Suprapubic skin (tissue), 4 donors: ENCODE measurements around the gene CLASP1. TPM values are rescaled to one million over a fixed set of nuclear protein-coding genes. Genes with fewer than 3 reads are reported as not detected.

ENCODE experiments used
- DNase-seq, 2 donors: peaks; one replicate each; pipeline ENCODE4 v3.0.0-alpha.2; 2019; ENCODE audit warnings: low spot score in 2 of 2
- H3K27ac ChIP-seq: fragments of 200-600 bp; sonication (generic); one replicate; pipeline ENCODE4 v1.5.1; 2019
- H3K27me3 ChIP-seq: fragments of 200-600 bp; sonication (generic); one replicate; pipeline ENCODE4 v1.5.1; 2019
- H3K36me3 ChIP-seq: fragments of 200-600 bp; sonication (generic); one replicate; pipeline ENCODE4 v1.5.1; 2019
- H3K4me1 ChIP-seq: fragments of 200-600 bp; sonication (generic); one replicate; pipeline ENCODE4 v1.5.1; 2019
- H3K4me3 ChIP-seq: fragments of 200-600 bp; sonication (generic); one replicate; pipeline ENCODE4 v1.5.1; 2019; ENCODE audit warnings: mild to moderate bottlenecking
- H3K9me3 ChIP-seq: fragments of 200-600 bp; sonication (generic); one replicate; pipeline ENCODE4 v1.5.1; 2019
- EP300 ChIP-seq: sonication (generic); formaldehyde crosslinking; IDR thresholded peaks from one replicate; pipeline ENCODE4 v1.6.1; 2017; ENCODE audit warnings: antibody characterized with exemption
- POLR2A ChIP-seq, 2 donors: fragments of 450-650 bp; IDR thresholded peaks; one replicate each; pipeline ENCODE4 v1.6.1; 2017; ENCODE audit warnings: antibody characterized with exemption in 2 of 2, mild to moderate bottlenecking in 2 of 2, moderate library complexity in 2 of 2
- POLR2AphosphoS5 ChIP-seq, 3 donors: sonication (generic); formaldehyde crosslinking; IDR thresholded peaks; one replicate each; pipeline ENCODE4 v1.6.1; 2017; ENCODE audit warnings: antibody characterized with exemption in 3 of 3
- WGBS: methylation state at CpG from one replicate; pipeline ENCODE4 v1.1.5; 2018; 5-methylcytosine and 5-hydroxymethylcytosine counted together
- total RNA-seq, 4 donors: library from RNA; depleted of rRNA; stranded (reverse); fragments of >200 nt; gene quantifications; one replicate each; pipeline ENCODE4 v1.1.0, GENCODE V29; 2016
- TF ChIP-seq, protein P1 (sequence below), 2 donors: fragments of 200-600 bp in 1 of 2; fragments of 450-650 bp in 1 of 2; sonication (generic) in 1 of 2; IDR thresholded peaks; one replicate each; pipeline ENCODE4 v1.5.1; 2016 to 2019; ENCODE audit warnings: antibody characterized with exemption in 2 of 2, mild to moderate bottlenecking in 1 of 2, moderate library complexity in 1 of 2

Gene CLASP1
- total RNA-seq, 4 donors from 2014 or later: 53.3 to 99.5 (median 67.6) TPM

DNA sequence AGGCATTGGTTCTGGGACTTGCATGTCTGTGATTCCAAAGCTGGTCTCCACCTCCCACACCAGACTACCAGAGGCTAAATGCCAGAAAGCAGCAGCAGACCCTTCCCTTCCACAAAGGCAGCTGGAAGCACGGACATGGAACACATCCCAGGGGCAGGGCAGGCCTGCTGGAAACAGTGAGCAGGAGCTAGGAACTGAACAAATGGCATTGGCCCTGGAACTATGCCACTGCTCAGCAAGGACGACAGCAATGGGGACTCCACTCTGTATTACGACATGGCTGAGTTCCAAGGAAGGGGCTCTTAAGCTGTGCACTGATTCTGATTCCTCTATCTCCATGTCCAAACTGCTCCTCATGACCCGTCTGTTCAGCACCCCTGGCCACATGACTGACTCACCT lies 286.5 kb downstream of the CLASP1 start:
- H3K27ac ChIP-seq: peak overlapping the region; percentile 76
- H3K36me3 ChIP-seq: peaks cover 63% of the 10 kb centered on the region
- H3K4me1 ChIP-seq: peaks cover 21% of the 10 kb centered on the region
- H3K9me3 ChIP-seq: no peaks in the 10 kb centered on the region
- TF ChIP-seq POLR2AphosphoS5 (IDR thresholded peaks at IDR 0.05): no peak
- no peak for TF ChIP-seq POLR2A (IDR thresholded peaks at IDR 0.05)
- no peak for TF ChIP-seq EP300
- TF ChIP-seq, protein P1, sequence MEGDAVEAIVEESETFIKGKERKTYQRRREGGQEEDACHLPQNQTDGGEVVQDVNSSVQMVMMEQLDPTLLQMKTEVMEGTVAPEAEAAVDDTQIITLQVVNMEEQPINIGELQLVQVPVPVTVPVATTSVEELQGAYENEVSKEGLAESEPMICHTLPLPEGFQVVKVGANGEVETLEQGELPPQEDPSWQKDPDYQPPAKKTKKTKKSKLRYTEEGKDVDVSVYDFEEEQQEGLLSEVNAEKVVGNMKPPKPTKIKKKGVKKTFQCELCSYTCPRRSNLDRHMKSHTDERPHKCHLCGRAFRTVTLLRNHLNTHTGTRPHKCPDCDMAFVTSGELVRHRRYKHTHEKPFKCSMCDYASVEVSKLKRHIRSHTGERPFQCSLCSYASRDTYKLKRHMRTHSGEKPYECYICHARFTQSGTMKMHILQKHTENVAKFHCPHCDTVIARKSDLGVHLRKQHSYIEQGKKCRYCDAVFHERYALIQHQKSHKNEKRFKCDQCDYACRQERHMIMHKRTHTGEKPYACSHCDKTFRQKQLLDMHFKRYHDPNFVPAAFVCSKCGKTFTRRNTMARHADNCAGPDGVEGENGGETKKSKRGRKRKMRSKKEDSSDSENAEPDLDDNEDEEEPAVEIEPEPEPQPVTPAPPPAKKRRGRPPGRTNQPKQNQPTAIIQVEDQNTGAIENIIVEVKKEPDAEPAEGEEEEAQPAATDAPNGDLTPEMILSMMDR (IDR thresholded peaks at IDR 0.05): no peak
- H3K27me3 ChIP-seq: no peaks in the 10 kb centered on the region
- DNase-seq: no peak
- no peak overlapping the region for H3K4me3 ChIP-seq
- WGBS: 68% methylated on average over 3 of the region's 4 CpGs

DNA sequence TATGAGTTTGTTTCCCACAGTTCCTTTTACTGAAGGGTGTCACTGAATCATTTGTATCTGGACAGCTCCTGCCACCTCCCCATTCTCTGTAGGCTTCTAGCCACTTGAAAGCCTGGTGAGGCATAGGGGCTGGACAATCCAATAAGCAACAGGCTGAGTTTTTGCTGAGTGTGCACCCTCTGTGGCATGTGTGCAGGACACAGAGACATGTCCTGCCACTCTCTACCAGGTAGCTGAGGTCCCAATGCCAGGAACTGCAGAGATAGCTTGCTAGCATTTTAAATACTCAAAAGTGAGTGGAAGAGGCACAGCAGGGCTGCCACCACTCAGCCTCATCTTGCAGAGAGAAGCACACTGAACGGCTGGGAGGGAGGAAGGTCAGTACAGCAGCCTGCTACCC lies 287.0 kb downstream of the CLASP1 start:
- Histone ChIP-seq H3K27me3 (no peaks in the 10 kb centered on the region), H3K36me3 (peaks cover 63% of the 10 kb centered on the region), H3K9me3 (no peaks in the 10 kb centered on the region), H3K4me1 (peaks cover 21% of the 10 kb centered on the region), H3K27ac (no peak overlapping the region), H3K4me3 (no peak overlapping the region)
- no peak for DNase-seq
- TF ChIP-seq EP300: no peak
- TF ChIP-seq POLR2A (IDR thresholded peaks at IDR 0.05): no peak
- TF ChIP-seq POLR2AphosphoS5 (IDR thresholded peaks at IDR 0.05): no peak
- TF ChIP-seq, protein P1 (IDR thresholded peaks at IDR 0.05): no peak
- 90% methylated on average over 1 of the region's 1 CpG for WGBS

DNA sequence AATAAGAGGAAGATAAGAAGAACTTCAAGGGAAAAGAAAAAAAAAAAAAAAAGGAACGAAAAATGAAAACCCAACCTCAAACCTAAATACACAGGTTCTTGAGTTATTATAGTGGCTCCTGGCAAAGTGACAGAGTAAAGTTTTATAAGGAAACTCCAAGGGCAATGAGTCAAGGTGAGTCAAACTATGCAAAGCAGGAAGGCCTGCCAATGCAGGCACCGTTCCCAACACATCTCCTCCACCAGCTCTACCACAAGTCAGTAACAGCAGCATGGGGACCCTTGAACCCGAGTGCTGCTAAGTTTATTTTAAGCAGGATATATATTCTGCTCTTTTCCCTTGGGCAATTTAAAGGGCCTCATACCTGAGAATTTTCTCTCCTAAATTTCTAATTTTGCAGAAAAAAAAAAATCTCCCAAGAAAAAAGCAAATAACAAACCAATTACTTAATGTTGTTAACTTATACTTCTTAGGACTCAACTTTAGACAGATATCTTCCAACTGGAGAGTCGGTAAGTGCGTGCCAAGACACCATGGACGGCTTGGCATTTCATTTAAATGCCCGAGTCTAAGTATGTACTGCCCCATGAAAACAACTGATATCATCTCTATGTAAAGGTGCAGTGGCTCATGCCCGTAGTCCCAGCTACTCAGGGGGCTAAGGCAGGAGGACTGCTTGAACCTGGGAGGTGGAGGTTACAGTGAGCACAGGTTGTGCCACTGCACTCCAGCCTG lies 288.5 kb downstream of the CLASP1 start:
- H3K36me3 ChIP-seq: peaks cover 62% of the 10 kb centered on the region
- DNase-seq: no peak
- peaks cover 24% of the 10 kb centered on the region for H3K4me1 ChIP-seq

DNA sequence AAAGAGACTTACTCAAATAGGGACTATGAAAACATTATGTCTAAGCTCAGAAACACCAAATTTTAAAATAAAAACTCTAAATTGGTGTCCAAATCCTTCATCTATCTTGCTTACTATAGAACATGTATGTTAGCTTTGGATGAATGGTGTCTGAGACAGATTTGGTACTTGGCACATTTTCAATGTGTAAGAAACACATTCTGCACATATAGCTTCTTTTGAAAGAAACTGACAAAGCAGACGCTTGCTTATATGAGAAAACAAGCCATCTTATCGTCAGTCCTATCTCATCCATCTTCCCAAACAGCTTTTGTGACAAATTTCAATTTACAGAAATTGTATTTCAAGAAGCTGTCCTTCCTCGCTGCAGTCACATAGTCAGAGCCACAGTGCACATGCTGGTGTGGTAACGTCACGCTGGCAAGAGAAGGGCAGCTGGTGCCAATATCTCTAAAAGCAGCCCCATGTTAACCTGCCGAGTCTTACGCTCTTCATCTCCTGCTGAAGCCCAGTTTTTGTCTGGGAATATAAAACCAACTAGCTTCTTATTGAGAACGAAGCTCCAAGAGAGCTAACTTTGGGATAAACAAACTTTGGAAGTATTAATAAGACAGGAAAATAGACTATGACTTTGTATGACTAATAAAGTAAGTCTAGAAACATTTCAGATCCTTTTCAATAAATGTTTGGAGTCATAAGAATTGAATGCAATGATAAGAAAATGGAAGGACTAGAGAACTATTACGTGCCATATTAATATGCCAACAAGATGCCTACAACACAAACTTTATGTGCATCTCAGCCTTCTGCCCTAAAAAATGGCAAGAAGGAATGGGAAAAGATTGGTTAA lies 289.3 kb downstream of the CLASP1 start:
- H3K27me3 ChIP-seq: no peaks in the 10 kb centered on the region
- H3K9me3 ChIP-seq: no peaks in the 10 kb centered on the region
- WGBS: 83% methylated on average over 9 of the region's 9 CpGs
- H3K4me3 ChIP-seq: no peak overlapping the region
- no peak for TF ChIP-seq EP300
- TF ChIP-seq POLR2AphosphoS5 (IDR thresholded peaks at IDR 0.05): no peak
- TF ChIP-seq, protein P1 (IDR thresholded peaks at IDR 0.05): no peak
- TF ChIP-seq POLR2A (IDR thresholded peaks at IDR 0.05): no peak
- peaks cover 30% of the 10 kb centered on the region for H3K4me1 ChIP-seq
- H3K36me3 ChIP-seq: peaks cover 60% of the 10 kb centered on the region
- DNase-seq: no peak
- peak overlapping the region; percentile 31 for H3K27ac ChIP-seq

More for the DNA sequence above, 288.5 kb downstream of the CLASP1 start:
- 48% methylated on average over 8 of the region's 8 CpGs for WGBS
- TF ChIP-seq POLR2A (IDR thresholded peaks at IDR 0.05): no peak
- TF ChIP-seq POLR2AphosphoS5 (IDR thresholded peaks at IDR 0.05): no peak
- H3K4me3 ChIP-seq: no peak overlapping the region
- H3K27ac ChIP-seq: no peak overlapping the region
- H3K27me3 ChIP-seq: no peaks in the 10 kb centered on the region
- H3K9me3 ChIP-seq: no peaks in the 10 kb centered on the region

DNA sequence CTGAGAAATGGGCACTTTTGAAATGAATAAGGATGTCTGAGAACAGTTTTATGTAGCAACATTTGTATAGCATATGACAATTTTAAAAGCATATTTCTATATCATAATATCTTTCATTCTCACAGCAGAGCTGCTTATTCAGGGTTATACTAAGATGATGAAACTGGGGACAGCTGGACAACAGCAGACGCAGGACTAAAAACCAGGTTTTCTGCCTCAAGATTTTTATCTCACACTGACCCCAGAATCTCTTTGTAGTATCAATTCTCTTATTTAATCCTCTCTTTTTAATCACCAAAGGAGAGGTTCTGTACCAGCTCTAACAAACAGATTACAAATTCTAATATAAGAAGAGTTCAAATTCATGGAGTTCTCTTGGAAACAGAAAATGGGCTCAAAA lies 290.1 kb downstream of the CLASP1 start:
- Histone ChIP-seq H3K4me3 (no peak overlapping the region), H3K9me3 (no peaks in the 10 kb centered on the region), H3K27ac (no peak overlapping the region), H3K4me1 (peaks cover 26% of the 10 kb centered on the region), H3K36me3 (peaks cover 67% of the 10 kb centered on the region), H3K27me3 (no peaks in the 10 kb centered on the region)
- 98% methylated on average over 1 of the region's 1 CpG for WGBS
- TF ChIP-seq POLR2AphosphoS5 (IDR thresholded peaks at IDR 0.05) (no peak), POLR2A (IDR thresholded peaks at IDR 0.05) (no peak), EP300 (no peak)
- TF ChIP-seq, protein P1 (IDR thresholded peaks at IDR 0.05): no peak
- no peak for DNase-seq
